Vagina (tissue), 2 donors: ENCODE measurements around the gene PTPRB.

Experiments
- CTCF ChIP-seq, 3 experiments: fragments of 450-650 bp in 2 of 3; fragments of 200-600 bp in 1 of 3; sonication (generic) in 1 of 3; IDR thresholded peaks; one replicate each; pipeline ENCODE4 v1.5.1; 2017 to 2019; ENCODE audit warnings: antibody characterized with exemption in 3 of 3, mild to moderate bottlenecking in 2 of 3, moderate library complexity in 2 of 3
- POLR2A ChIP-seq, 2 donors: fragments of 450-650 bp; IDR thresholded peaks; one replicate each; pipeline ENCODE4 v1.6.1; 2017; ENCODE audit warnings: antibody characterized with exemption in 2 of 2, mild to moderate bottlenecking in 2 of 2, moderate library complexity in 2 of 2
- POLR2AphosphoS5 ChIP-seq, 2 donors: sonication (generic); formaldehyde crosslinking; IDR thresholded peaks; one replicate each; pipeline ENCODE4 v1.9.0; 2017; ENCODE audit warnings: antibody characterized with exemption in 2 of 2, mild to moderate bottlenecking in 2 of 2, low read depth in 1 of 2; ENCODE audit not compliant: insufficient read depth in 1 of 2

- TF ChIP-seq CTCF (IDR thresholded peaks at IDR 0.05) (no peak), POLR2AphosphoS5 (IDR thresholded peaks at IDR 0.05; ENCODE audit: insufficient read depth in 1 of 2, low read depth in 1 of 2) (no peak), POLR2A (IDR thresholded peaks at IDR 0.05) (no peak)
Observed at GRCh38 chr12:70627677-70628076, 9.6 kb downstream of the PTPRB start.
